H1 (cell line): Measurements from ENCODE around the gene RNF26.

ENCODE experiments used
- CTCF ChIP-seq, 3 experiments: IDR thresholded peaks; 1 replicate in 2 of 3; 2 replicates in 1 of 3; pipeline versions ENCODE4 v1.5.1 to v1.6.1; 2011; ENCODE audit warnings: low read length in 3 of 3, mild to moderate bottlenecking in 3 of 3, inconsistent platforms in 2 of 3, low read depth in 1 of 3, moderate library complexity in 1 of 3; ENCODE audit not compliant: insufficient read depth in 1 of 3; ENCODE audit errors: control extremely low read depth in 1 of 3
- EGR1 ChIP-seq: IDR thresholded peaks from 2 replicates; pipeline ENCODE4 v1.6.1; 2011; ENCODE audit warnings: low read depth, low read length, borderline replicate concordance
- EP300 ChIP-seq, 2 experiments: IDR thresholded peaks; 1 replicate in 1 of 2; 2 replicates in 1 of 2; pipeline ENCODE4 v1.6.1; 2011 to 2012; ENCODE audit warnings: low read depth in 2 of 2, low read length in 2 of 2, mild to moderate bottlenecking in 2 of 2, borderline replicate concordance in 1 of 2, inconsistent platforms in 1 of 2, moderate library complexity in 1 of 2
- EZH2 ChIP-seq: fragments of 200-600 bp; sonication (generic); IDR thresholded peaks from 2 replicates; pipeline ENCODE4 v1.7.1; 2012; ENCODE audit warnings: low read depth, mild to moderate bottlenecking, moderate library complexity, low read length, inconsistent platforms; ENCODE audit not compliant: severe bottlenecking
- JUN ChIP-seq: IDR thresholded peaks from 2 replicates; pipeline ENCODE4 v1.6.1; 2011; ENCODE audit warnings: low read depth, mild to moderate bottlenecking, improper control_type of control experiment, low read length
- PHF8 ChIP-seq: fragments of 200-600 bp; sonication (generic); conservative IDR thresholded peaks from 2 replicates; pipeline ENCODE4 v1.7.1; 2012; ENCODE audit warnings: low read depth, mild to moderate bottlenecking, inconsistent platforms, low read length, moderate library complexity
- POLR2A ChIP-seq, 2 experiments: IDR thresholded peaks; 1 replicate in 1 of 2; 2 replicates in 1 of 2; pipeline ENCODE4 v1.6.1; 2011; ENCODE audit warnings: low read depth in 2 of 2, low read length in 2 of 2, mild to moderate bottlenecking in 2 of 2; ENCODE audit errors: control extremely low read depth in 1 of 2
- POLR2AphosphoS5 ChIP-seq: IDR thresholded peaks from 2 replicates; pipeline ENCODE4 v1.6.1; 2011; ENCODE audit warnings: low read depth, low read length
- POU5F1 ChIP-seq: IDR thresholded peaks from 2 replicates; pipeline ENCODE4 v1.6.1; 2011; ENCODE audit warnings: low read depth, mild to moderate bottlenecking, low read length, moderate library complexity
- RAD21 ChIP-seq, 2 experiments: IDR thresholded peaks in 1 of 2; conservative IDR thresholded peaks in 1 of 2; 2 replicates each; pipeline ENCODE4 v1.6.1; 2011; ENCODE audit warnings: low read depth in 2 of 2, low read length in 2 of 2, improper control_type of control experiment in 1 of 2, inconsistent platforms in 1 of 2, mild to moderate bottlenecking in 1 of 2, moderate library complexity in 1 of 2
- RBBP5 ChIP-seq: IDR thresholded peaks from 2 replicates; pipeline ENCODE4 v1.7.1; 2012; ENCODE audit warnings: low read depth, mild to moderate bottlenecking, inconsistent platforms, low read length, moderate library complexity, borderline replicate concordance
- SIX5 ChIP-seq: IDR thresholded peaks from 2 replicates; pipeline ENCODE4 v1.6.1; 2011; ENCODE audit warnings: mild to moderate bottlenecking, low read depth, low read length
- USF2 ChIP-seq: IDR thresholded peaks from 2 replicates; pipeline ENCODE4 v1.6.1; 2011; ENCODE audit warnings: low read length, improper control_type of control experiment

- TF ChIP-seq RAD21 (IDR thresholded peaks at IDR 0.05 in 1 of 2, conservative IDR thresholded peaks at IDR 0.05 in 1 of 2; ENCODE audit: low read depth in 2 of 2, low read length in 2 of 2) (no peak), RBBP5 (no peak), CTCF (IDR thresholded peaks at IDR 0.05; ENCODE audit: control extremely low read depth in 1 of 3, insufficient read depth in 1 of 3, low read depth in 1 of 3, low read length in 3 of 3) (no peak), POLR2AphosphoS5 (no peak), EZH2 (no peak), POLR2A (IDR thresholded peaks at IDR 0.05; ENCODE audit: control extremely low read depth in 1 of 2, low read depth in 2 of 2, low read length in 2 of 2) (no peak), PHF8 (no peak), EP300 (IDR thresholded peaks at IDR 0.05; ENCODE audit: borderline replicate concordance in 1 of 2, low read depth in 2 of 2, low read length in 2 of 2) (no peak), POU5F1 (no peak), USF2 (no peak), EGR1 (no peak), SIX5 (no peak), JUN (no peak)
These were observed 43.0 kb downstream of the RNF26 start for GRCh38 chr11:119377112-119377901.
